NCI-H2227 treated with DMSO at 0.1 percent for 48 hours (cell line): ENCODE measurements around the gene RUVBL2.
"Not testable (repeated sequence)": the region's sequence is repeated elsewhere in the genome, so short reads cannot be mapped to it uniquely, and the experiment has no call there.

ENCODE experiments used
- DNase-seq: peaks from one replicate; lab custom pipeline; 2025; lab: John Stamatoyannopoulos, UW

Gene RUVBL2

DNA sequence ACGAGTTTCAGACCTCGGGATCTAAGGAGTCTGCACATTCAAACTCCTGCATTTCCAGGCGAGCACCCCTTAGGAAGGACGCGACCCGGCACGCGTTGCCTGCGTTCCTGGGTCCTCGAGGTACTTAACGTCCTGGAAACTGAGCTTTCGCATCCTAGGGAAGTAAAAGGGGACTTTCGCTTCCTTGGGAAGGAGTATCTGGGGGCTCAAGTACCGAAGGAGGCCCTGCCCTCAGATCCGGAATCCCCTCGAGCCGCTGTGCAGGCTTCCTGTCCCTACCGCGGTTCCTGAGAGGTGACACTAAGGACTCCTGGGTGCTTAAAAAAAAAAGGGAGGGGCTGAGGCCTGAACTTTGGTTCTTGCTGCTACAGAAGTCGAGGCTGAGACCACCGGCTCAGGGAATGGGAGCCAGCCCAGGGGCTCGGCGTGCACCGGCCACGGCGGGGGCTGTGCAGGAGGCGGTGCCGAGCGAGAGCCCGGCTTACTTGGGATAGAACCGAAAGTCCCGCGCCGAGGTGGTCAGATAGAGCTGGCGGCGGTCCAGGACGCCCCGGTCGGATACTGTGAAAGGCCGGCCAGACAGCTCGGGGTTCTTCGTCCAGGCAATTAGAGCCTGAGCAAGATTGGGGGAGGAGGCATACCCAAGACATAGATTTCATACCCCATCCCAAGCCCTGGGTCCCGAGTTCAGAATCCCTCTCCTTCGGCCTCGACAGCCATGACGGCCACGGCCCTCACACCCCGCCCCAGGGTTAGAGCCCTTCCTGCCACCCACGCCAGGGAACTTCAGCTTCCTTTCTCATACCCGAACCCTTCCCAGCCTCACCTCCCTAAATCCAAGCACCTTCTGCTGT is 24.9 kb downstream of the RUVBL2 start:
- DNase-seq, result not testable (repeated sequence)

GRCh38 chr19:49019242-49019932 is 25.7 kb downstream of the RUVBL2 start:
- no peak for DNase-seq

GRCh38 chr19:49020342-49020741 is 26.7 kb downstream of the RUVBL2 start:
- no peak for DNase-seq

DNA sequence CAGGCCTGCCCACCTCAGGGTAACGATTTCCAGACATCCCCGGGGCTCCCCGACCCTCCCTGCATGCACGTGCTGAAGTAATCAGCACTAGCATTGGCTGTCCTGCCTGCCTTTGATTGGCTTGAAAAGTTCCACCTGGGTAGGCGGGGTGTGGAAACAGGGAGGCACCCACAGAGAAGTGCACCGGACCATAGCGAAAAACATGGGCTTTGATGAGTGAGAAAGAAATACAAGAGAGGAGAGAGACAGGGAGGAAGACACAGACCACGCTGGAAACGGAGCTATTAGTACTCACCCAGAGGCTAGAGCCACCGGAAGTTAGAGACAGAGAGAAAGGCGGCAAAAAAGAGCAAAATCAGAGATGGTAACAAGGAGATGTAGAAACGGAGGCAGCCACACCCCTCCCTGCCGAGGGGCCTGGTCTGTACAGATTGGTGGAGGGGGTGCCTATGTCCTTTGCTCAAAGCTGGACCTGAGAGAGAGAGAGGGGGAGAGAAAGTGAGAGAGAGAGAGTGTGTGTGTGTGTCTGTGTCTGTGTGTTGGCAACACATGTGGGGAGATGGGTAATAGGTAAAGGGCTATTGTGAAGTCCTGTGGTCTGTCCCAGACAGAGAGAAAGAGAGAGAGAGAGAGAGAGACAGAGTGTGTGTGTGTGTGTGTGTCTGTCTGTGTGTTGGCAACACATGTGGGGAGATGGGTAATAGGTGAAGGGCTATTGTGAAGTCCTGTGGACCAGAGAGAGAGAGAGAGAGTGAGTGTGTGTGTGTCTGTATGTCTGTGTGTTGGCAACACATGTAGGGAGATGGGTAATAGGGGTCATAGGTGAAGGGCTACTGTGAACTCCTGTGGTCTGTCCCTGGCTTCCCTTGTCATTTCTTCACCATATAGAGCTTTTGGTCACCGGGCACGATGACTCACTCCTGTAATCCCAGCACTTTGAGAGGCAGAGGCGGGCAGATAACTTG is 27.5 kb downstream of the RUVBL2 start:
- DNase-seq, result no peak

DNA sequence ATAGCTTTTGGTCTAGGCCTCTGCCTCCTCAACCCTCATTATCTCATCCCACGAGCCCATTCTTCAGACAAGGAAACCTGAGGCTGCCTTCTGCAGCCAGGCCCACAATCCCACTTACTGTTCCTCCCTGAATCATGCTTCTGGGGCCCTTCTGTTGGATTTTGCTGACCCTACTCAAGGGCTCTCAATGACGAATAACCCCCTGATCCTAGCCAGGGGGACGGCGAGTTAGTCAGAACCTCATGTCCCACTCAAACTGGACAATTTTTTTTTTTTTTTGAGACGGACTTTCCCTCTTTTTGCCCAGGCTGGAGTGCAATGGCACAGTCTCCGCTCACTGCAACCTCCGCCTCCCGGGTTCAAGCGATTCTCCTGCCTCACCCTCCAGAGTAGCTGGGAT is 28.4 kb downstream of the RUVBL2 start:
- no peak for DNase-seq

DNA sequence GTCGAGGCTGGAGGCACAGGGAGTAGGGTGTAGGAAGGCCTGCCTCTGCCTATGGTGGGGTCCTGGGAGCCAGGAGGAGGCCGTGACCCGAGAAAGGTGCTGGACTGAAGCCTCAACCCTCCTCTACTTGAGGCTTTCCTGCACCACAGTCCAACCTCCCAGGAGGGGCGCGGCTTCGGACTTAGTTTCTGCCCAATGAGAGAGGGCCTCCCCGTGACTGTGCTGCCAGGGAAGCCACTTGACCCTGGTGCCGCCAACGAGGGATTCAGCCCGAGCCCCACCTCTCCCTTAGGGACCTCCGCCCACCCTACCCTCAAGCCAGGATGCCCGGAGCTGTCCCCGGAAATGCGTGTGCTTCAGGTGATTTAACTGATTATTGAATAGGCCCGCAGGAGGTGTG is 30.5 kb downstream of the RUVBL2 start, which contains the start of gene CGB3:
CGB3 (minus strand) TSS at position 101 of the 400 bp plus-strand sequence. CDS start 362 bp downstream, outside the sequence.
- not testable (repeated sequence) for DNase-seq

DNA sequence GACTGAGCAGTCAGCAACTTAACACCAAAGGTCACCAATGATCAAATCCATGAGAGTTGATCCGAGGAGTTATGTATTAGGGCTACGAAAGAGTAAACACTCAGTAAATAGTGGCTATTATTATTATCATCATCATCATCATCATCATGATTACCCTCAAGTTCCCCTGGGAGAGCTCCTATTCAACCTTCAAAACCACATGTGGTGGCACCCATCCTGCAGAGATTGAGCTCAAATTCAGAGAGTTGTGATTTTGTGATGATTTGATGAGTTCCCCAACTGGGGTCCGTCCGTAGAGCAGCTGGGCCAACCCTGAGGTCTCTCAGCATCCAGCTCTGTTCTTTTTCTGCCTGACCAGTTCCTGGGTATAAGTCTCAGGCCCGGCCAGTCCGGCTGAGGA is 31.4 kb downstream of the RUVBL2 start:
- not testable (repeated sequence) for DNase-seq

DNA sequence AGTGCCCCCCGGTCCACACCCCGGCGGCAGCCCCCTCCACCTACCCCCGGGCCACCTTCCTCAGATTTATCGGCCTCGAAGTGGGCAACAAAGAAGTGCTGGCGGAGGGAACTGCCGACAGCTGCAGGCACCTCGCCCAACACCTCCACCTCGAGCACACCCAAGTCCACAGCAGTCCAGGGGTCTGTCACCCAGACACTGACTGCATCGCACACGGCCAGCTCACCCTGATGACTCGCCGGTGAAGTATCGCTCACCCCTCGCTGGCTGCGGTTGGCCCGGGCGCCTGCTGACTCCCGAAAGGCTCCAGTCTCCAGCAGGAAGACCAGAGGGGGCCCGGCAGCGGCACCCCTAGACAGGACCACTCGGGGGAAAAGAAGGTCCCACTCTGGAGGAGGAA is 31.9 kb downstream of the RUVBL2 start:
- not testable (repeated sequence) for DNase-seq

- not testable (repeated sequence) for DNase-seq
These were observed 35.0 kb downstream of the RUVBL2 start for GRCh38 chr19:49028686-49029085.

DNA sequence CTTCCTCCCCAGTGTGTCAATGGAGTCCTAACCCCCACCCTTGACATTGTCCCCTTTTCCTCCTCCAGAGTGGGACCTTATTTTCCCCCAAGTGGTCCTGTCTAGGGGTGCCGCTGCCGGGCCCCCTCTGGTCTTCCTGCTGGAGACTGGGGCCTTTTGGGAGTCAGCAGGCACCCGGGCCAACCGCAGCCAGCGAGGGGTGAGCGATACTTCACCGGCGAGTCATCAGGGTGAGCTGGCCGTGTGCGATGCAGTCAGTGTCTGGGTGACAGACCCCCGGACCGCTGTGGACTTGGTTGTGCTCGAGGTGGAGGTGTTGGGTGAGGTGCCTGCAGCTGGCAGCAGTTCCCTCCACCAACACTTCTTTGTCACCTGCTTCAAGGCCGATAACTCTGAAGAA is 36.1 kb downstream of the RUVBL2 start:
- not testable (repeated sequence) for DNase-seq

GRCh38 chr19:49030323-49030722 is 36.6 kb downstream of the RUVBL2 start:
- DNase-seq, result not testable (repeated sequence)

DNA sequence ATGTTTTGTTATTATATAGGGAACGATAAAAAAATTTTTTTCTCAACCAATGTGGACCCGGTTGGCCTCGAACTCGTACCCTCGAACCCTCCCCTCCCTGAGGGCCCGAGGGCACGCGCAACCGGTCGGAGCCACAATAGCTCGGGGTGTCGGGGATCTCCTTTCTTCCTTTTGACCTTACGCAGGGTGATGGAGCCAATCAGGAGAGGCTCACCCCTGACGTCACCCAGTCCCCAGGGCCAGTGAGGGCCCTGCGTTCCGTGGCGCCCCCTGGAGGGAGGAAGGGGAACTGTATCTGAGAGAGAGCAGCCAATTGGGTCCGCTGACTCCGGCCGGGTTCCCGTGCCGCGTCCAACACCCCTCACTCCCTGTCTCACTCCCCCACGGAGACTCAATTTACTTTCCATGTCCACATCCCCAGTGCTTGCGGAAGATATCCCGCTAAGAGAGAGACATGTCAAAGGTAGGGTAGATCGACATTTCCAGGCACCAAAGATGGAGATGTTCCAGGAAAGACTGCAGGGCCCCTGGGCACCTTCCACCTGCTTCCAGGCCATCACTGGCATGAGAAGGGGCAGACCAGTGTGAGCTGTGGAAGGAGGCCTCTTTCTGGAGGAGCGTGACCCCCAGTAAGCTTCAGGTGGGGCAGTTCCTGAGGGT is 38.1 kb downstream of the RUVBL2 start, which contains the start of gene CGB2:
CGB2 (plus strand) TSS at position 249 of the 660 bp plus-strand sequence; CDS start at position 455, 206 bp downstream.
- DNase-seq, result not testable (repeated sequence)

GRCh38 chr19:49036815-49037214 is 43.1 kb downstream of the RUVBL2 start, which contains the start of gene CGB1:
Gene CGB1 (minus strand): TSS chr19:49036895. CDS start chr19:49036711, 184 bp downstream.
- not testable (repeated sequence) for DNase-seq

DNA sequence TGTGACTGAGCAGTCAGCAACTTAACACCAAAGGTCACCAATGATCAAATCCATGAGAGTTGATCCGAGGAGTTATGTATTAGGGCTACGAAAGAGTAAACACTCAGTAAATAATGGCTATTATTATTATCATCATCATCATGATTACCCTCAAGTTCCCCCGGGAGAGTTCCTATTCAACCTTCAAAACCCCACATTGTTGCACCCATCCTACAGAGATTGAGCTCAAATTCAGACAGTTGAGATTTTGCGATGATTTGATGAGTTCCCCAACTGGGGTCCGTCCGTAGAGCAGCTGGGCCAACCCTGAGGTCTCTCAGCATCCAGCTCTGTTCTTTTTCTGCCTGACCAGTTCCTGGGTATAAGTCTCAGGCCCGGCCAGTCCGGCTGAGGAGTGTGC is 44.4 kb downstream of the RUVBL2 start:
- not testable (repeated sequence) for DNase-seq

- not testable (repeated sequence) for DNase-seq
These were observed 45.0 kb downstream of the RUVBL2 start for GRCh38 chr19:49038557-49039276.

DNA sequence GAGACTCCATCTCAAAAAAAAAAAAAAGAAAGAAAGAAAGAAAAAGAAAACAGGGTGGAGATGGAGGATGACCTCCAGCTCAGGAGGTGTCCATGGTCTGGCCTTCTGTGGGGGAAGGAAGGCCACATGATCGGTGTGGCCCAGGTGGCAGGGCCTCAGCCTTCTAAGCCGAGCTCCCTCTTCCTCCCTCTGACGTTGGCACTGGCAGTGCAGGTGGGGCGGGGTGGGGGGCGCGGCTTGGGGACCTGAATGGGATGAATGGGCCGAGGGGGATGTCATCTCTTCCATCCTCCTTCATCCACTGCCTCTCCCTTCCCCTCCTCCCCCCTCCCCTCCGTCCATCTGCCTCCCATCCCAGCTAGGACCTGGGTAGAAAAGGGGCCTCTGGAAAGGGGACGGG is 46.0 kb downstream of the RUVBL2 start:
- not testable (repeated sequence) for DNase-seq

DNA sequence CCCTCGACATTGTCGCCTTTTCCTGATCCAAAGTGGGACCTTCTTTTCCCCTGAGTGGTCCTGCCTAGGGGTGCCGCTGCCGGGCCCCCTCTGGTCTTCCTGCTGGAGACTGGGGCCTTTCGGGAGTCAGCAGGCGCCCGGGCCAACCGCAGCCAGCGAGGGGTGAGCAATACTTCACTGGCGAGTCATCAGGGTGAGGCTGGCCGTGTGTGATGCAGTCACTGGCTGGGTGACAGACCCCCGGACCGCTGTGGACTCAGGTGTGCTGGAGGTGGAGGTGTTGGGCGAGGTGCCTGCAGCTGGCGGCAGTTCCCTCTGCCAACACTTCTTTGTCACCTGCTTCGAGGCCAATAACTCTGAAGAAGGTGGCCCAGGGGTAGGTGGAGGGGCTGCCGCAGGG is 48.5 kb downstream of the RUVBL2 start:
- no peak for DNase-seq

DNA sequence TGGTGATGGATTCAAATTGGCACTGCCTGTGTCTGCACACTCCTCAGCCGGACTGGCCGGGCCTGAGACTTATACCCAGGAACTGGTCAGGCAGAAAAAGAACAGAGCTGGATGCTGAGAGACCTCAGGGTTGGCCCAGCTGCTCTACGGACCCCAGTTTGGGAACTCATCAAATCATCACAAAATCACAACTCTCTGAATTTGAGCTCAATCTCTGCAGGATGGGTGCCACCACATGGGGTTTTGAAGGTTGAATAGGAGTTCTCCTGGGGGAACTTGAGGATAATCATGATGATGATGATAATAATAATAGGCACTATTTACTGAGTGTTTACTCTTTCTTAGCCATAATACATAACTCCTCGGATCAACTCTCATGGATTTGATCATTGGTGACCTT is 49.0 kb downstream of the RUVBL2 start:
- DNase-seq, result not testable (repeated sequence)

DNA sequence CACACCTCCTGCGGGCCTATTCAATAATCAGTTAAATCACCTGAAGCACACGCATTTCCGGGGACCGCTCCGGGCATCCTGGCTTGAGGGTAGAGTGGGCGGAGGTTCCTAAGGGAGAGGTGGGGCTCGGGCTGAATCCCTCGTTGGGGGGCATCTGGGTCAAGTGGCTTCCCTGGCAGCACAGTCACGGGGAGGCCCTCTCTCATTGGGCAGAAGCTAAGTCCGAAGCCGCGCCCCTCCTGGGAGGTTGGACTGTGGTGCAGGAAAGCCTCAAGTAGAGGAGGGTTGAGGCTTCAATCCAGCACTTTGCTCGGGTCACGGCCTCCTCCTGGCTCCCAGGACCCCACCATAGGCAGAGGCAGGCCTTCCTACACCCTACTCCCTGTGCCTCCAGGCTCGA is 49.9 kb downstream of the RUVBL2 start, which contains the start of gene CGB5:
CGB5 (plus strand) TSS at position 301 of the 400 bp plus-strand sequence. CDS start 362 bp downstream, outside the sequence.
- not testable (repeated sequence) for DNase-seq

- not testable (repeated sequence) for DNase-seq
These were observed 55.3 kb downstream of the RUVBL2 start, which contains the start of gene CGB8 for GRCh38 chr19:49049011-49049410. Gene CGB8 (minus strand): TSS chr19:49049111. CDS start chr19:49048739, 372 bp downstream.
